Stimulated activated CD4-positive, alpha-beta T cell treated with anti-CD3 and anti-CD28 coated beads, TNF-alpha, amount 100 ng/mL, for 24 hours (primary cell): ENCODE results near the gene RFTN2.
"Not testable (repeated sequence)": the region's sequence is repeated elsewhere in the genome, so short reads cannot be mapped to it uniquely, and the experiment has no call there.

Experiments
- DNase-seq, 3 experiments: peaks; one replicate each; pipeline ENCODE4 v3.0.0-alpha.2; 2020; ENCODE audit warnings: low read depth in 3 of 3

The RFTN2 gene

DNA sequence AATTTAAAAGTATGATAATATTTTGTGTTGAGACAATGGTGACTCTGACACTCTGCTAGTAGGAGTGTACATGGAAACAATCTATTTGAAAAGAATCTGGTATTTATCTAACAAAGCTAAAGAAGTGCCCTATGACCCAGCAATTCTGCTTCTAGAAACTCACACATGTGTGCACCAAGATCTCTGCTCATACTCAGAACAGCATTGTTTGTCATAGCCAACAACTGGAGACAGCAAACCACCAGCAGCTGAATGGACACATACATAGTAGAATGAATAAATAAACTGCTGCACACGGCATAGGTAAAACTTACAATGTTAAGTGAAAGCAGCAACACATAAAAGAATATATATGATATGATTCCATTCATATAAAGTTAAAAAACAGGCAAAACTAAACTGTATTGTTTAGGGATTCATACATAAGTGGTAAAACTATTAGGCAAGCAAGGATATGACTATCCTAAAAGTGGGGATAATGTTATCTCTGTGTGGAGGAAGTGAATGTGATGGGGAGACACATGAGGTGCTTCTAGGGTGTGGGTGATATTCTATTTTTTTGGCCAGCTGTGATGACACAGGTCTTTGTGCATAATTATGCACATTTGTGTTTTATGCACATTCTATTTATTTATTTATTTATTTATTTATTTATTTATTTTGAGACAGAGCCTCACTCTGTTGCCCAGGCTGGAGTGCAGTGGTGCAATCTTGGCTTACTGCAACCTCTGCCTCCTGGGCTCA lies 71.1 kb downstream of the RFTN2 start:
- DNase-seq = no peak

DNA sequence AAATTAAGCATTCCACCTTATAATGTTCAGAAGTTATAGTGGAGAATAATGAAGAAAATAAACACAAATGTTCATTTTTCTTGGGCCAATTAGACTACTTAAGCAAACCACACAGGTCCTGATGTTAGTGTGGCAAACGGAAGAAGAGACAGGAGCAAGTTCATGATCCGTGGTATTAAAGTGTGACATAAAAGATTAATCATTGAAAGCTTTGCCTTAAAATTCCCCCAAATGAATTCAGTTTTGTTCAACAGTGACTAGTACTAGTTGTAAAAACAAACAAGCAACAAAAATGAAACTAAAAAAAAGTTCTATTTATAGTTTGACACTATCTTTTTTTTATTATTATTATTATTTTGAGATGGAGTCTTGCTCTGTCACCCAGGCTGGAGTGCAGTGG lies 73.7 kb downstream of the RFTN2 start:
- DNase-seq = no peak

DNA sequence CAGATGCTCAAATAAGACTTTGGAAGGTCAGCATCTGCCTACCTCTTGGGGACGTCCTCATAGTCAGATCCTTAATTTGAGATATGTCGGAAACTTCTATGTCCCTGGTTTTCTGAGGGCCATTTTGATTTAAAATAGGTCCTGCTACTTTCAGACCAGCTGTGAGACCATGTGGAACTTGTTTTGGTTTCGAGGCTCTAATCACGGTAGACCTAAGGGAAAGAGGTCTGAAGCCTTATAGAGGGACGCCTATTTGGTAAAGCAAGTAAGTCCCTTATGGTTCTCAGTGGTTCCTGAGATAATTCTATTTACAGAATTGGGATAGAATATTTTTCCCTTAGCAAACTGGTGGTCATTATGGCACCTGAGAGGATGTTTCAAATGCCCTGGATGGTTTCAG lies 75.1 kb downstream of the RFTN2 start:
- no peak for DNase-seq

DNA sequence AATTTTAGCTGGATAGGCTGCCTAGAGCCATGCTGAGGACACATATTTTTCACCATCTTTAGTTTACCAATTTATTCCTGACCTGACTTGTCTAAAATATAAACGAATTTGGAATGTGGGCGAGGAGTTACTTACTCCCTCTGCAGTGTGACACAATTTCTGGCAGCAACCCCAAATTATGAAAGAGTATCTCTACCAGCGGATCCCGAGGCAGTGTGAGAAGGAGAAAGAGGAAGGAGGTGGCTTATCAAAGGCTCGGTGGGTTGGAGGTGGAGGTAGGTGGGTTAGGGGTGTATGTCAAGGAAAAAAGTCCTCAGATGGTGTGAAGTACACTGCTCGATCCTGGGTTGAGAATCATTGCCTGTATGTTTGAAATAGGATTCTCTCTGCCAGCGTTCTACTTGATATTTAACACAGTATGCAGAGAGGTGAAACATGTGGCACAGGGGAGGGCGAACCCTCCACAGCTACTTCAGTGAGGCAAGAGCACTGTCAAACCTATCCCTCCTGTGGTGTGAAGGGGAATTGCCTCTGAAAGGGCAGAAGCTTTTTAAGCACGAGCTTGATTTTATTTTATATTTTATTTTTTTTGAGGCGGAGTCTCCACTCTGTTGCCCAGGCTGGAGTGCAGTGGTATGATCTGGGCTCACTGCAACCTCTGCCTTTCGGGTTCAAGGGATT lies 76.0 kb downstream of the RFTN2 start:
- DNase-seq = no peak

DNA sequence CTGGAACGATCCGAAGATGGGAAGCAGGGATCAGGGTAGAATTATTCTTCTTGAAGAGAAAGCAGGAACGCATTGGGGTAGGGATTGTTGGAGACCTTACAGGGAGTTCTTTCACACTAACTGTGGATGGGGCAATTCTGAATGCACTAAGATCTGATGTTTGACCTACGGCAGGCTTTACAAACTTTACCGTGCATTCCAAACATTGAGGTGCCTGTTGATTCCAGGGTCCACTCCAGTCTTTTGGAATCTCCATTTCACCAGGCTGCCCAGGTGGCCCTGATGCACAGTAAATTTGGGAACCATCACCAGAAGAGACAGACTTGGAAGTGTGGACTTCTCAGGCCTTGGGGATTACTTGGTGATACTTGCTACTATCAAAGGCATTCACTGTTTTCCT lies 76.9 kb downstream of the RFTN2 start:
- no peak for DNase-seq

DNA sequence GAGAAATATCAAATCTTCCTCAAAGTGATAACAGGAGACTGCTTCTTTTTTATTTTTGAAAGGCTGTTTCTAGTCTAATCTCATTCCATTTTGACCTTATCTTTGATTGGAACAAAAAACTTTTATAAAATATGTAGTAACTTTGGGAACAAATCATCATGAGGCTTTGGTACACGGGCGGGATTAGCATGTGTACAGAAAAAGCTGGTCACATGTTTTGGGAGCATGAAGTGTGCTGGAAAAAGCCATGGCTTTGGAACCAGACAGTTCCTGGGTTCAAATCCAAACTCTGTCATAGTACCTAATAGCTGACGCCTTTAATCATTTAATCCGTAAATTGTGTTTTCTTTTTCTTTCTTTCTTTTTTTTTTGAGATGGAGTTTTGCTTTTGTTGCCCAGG lies 78.2 kb downstream of the RFTN2 start:
- DNase-seq = no peak

GRCh38 chr2:197596766-197597165 lies 78.6 kb downstream of the RFTN2 start:
- DNase-seq = no peak

GRCh38 chr2:197591339-197592072 lies 83.9 kb downstream of the RFTN2 start:
- DNase-seq = no peak

- DNase-seq = not testable (repeated sequence)
Observed at GRCh38 chr2:197587255-197587654, 88.1 kb downstream of the RFTN2 start.

- not testable (repeated sequence) for DNase-seq
Observed at GRCh38 chr2:197580166-197580565, 95.2 kb downstream of the RFTN2 start.

DNA sequence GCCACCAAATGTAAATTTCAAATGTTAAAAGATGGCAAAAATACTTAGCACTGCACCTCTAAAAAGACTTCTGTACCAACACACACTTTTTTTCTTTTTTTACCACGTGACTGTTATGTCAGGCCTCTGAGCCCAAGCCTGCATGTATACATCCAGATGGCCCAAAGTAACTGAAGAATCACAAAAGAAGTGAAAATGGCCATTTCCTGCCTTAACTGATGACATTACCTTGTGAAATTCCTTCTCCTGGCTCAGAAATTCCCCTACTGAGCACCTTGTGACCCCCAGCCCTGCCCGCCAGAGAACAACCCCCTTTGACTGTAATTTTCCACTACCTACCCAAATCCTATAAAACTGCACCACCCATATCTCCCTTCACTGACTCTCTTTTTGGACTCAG lies 97.1 kb downstream of the RFTN2 start:
- DNase-seq = not testable (repeated sequence)

GRCh38 chr2:197577446-197577845 lies 97.9 kb downstream of the RFTN2 start:
- DNase-seq = no peak

GRCh38 chr2:197576631-197577030 lies 98.8 kb downstream of the RFTN2 start:
- DNase-seq = no peak

- no peak for DNase-seq
Observed at GRCh38 chr2:197575987-197576386, 99.4 kb downstream of the RFTN2 start.

DNA sequence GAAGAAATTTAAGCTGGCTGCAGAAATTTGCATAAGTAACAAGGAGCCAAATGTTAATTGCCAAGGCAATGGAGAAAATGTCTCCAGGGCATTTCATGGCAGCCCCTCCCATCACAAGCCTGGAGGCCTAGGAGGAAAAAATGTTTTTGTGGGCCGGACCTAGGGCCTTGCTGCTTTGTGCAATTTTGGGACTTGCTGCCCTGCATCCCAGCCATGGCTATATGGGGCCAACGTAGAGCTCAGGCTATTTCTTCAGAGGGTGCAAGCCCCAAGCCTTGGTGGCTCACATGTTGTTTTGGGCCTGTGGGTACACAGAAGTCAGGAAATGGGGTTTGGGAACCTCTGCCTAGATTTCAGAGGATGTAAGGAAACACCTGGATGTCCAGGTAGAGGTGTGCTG lies 101.8 kb downstream of the RFTN2 start:
- DNase-seq = no peak

GRCh38 chr2:197571627-197572271 lies 103.6 kb downstream of the RFTN2 start:
- DNase-seq = no peak

DNA sequence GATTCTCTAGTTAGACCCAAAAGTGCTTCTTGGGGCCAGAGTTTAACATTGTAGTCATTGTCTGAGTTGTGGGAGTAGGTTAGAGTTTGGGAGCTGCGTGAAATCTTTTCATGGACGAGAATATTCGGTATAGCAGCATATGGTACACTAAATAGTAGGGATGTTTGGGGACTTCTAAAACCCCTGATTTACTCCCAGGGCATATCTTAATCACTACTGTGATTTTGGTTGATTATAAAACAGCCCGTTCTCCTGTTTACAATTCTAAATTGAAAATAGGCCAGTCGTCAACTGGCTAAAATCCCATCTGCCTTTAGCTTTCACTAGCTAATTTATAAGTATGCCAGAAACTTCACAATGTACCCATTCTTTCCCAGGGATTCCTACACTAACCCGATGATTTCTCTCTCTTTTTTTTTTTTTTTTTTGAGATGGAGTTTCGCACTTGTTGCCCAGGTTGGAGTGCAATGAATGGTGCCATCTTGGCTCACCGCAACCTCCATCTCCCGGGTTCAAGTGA lies 115.2 kb downstream of the RFTN2 start:
- DNase-seq = no peak

- no peak for DNase-seq
Observed at GRCh38 chr2:197559681-197560080, 115.7 kb downstream of the RFTN2 start.

- no peak for DNase-seq
Observed at GRCh38 chr2:197558393-197558792, 117.0 kb downstream of the RFTN2 start.

DNA sequence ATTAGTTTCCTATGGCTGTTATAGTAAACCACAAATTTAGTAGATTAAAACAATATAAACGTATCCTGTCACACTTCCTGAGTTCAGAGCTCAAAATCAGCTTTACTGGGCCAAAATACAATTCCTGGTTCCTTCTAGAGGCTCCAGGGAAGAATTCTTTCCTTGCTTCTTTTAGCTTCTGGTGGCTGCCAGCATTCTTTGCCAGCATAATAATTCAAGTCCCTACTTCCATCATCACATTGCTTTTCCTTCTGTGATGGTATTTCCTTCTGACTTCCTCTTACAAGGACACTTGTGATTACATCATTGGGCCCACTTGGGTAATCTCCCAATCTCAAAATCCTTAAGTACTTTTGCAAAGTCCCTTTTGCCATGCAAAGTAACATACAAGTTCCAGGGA lies 118.9 kb downstream of the RFTN2 start:
- DNase-seq = no peak

- no peak for DNase-seq
Observed at GRCh38 chr2:197555467-197555866, 119.9 kb downstream of the RFTN2 start.

- not testable (repeated sequence) for DNase-seq
Observed at GRCh38 chr2:197551260-197551659, 124.1 kb downstream of the RFTN2 start.
